Urinary bladder (tissue), 4 donors: Measurements from ENCODE around the gene FOXP4. TPM values are rescaled to one million over a fixed set of nuclear protein-coding genes. Genes with fewer than 3 reads are reported as not detected.

Experiments used
- DNase-seq: peaks from one replicate; pipeline ENCODE4 v3.0.0-alpha.2; 2015; ENCODE audit errors: extremely low spot score
- H3K27ac ChIP-seq: one replicate; pipeline ENCODE4 v1.5.1; 2013; ENCODE audit warnings: low read depth, mild to moderate bottlenecking, moderate library complexity
- H3K36me3 ChIP-seq: one replicate; pipeline ENCODE4 v1.6.1; 2013; ENCODE audit warnings: mild to moderate bottlenecking, moderate library complexity; ENCODE audit not compliant: insufficient read depth
- H3K4me1 ChIP-seq: one replicate; pipeline ENCODE4 v1.6.1; 2013; ENCODE audit warnings: mild to moderate bottlenecking, moderate library complexity; ENCODE audit not compliant: insufficient read depth
- H3K4me3 ChIP-seq: one replicate; pipeline ENCODE4 v1.5.1; 2013; ENCODE audit warnings: low read depth, low read length
- WGBS: extraction: QIAGEN DNeasy Blood & Tissue Kit; methylation state at CpG from one replicate; pipeline ENCODE4 v1.1.7; 2013; 5-methylcytosine and 5-hydroxymethylcytosine counted together
- polyA plus RNA-seq: library from polyadenylated mRNA; stranded (reverse); fragments of 200-250 nt; gene quantifications from one replicate; pipeline ENCODE4 v1.2.3, GENCODE V29; 2013
- total RNA-seq: library from RNA; depleted of rRNA; stranded (reverse); fragments of >200 nt; gene quantifications from one replicate; pipeline ENCODE4 v1.2.3, GENCODE V29; 2014
- donor health status: healthy with polysubstance abuse.
- donor health status: healthy.

FOXP4 gene
- total and polyA plus RNA-seq, 2 donors = 1.6 to 18.0 TPM

DNA sequence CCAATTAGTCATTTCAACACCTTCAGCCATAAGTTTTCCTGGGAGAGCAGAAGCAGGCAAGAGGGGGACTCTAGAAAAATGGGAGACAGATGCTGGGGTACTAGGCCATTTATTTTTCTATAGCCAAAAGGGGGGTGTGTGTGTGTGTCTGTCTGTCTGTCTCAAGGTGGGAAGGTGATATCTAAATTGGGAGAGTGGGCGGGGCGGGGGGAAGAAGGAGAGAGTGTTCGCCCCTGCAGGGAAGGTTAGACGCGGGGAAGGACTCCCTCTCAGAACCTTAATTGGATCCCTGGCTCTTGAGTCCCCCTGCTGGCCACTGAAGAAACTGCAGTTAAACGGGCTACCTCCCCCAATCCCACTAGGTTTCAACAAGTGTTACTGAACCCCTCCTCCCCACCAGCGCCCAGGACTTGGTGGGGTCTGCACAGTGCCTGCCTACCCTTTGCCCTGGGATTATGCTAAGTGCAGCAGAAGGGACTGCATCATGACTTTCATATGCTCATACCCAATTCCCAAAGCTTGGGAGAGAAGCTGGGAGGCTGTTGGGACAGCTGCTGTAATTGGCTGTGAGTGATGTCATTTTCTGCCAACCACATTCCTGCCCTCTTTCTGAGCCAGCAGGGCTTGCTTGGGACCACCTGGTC, 45.8 kb downstream of the FOXP4 start:
- no peak for DNase-seq
- Histone ChIP-seq H3K36me3 (peaks cover 2% of the 10 kb centered on the region), H3K27ac (no peak overlapping the region), H3K4me1 (no peaks in the 10 kb centered on the region), H3K4me3 (no peak overlapping the region)
- WGBS = 6% methylated on average over 7 of the region's 7 CpGs

DNA sequence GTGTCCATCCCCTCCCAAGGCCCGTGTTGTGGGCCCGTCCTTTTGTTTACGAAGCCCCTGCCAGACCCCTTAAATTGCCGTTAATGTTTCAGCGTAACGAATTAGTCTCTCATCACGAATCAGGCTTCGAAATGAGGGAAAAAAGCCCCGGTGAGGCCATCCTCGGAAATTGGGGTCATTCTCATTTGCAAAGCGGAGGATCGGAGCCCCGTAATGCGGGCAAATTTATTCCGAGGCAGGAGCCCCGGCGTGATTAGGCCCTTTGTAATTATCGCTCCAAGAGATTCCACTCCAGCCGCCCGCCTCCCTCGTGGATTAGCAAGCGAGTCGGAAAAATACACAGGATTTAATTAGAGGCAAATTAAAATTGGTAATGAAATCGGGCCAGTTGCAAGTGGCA, 47.2 kb downstream of the FOXP4 start:
- DNase-seq = no peak
- Histone ChIP-seq H3K4me1 (no peaks in the 10 kb centered on the region), H3K36me3 (peaks cover 2% of the 10 kb centered on the region), H3K27ac (no peak overlapping the region), H3K4me3 (no peak overlapping the region)
- WGBS = 87% methylated on average over 24 of the region's 24 CpGs

DNA sequence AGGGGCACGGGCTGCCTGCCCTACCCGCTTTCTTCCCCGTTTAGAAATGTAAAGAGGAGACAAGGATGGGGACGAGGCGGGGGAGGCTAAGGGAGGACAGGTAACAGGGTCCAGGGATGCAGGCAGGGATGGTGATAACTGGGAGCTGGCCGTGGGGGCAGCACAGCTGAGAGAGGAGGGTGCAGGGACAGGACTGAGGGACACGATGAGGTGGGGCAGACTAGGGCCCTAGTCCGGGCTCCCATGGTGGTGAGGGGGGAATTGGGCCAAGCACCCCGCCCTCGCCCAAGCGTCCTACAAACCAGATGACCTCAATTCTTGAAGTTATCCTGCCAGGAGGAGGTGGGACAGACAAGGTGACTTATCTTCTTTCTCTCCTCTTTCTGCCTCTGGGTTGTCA, 47.7 kb downstream of the FOXP4 start:
- no peak overlapping the region for H3K27ac ChIP-seq
- no peak overlapping the region for H3K4me3 ChIP-seq
- WGBS = 85% methylated on average over 11 of the region's 11 CpGs
- peaks cover 2% of the 10 kb centered on the region for H3K36me3 ChIP-seq
- H3K4me1 ChIP-seq = no peaks in the 10 kb centered on the region
- DNase-seq = no peak

DNA sequence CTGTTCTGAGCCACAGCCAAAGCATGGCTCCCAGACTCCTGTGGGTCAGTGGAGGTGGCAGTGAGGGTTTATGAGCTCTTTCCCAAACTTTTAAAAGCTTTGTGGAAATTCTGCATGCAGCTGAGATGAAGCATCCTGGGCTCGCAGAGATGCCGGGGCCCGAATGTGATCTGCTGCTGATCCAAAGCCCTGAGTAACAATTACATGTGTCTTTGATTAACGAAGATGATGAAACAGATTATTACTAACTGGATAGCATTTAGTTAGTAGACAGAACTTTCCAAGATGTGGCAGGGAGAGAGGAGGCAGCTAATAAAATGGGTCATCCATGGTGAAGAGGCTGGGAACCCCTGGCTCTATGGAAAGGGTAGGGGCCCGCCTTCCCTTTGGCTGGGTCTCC, 48.1 kb downstream of the FOXP4 start:
- 88% methylated on average over 5 of the region's 5 CpGs for WGBS
- H3K4me1 ChIP-seq = no peaks in the 10 kb centered on the region
- no peak overlapping the region for H3K4me3 ChIP-seq
- H3K27ac ChIP-seq = no peak overlapping the region
- no peak for DNase-seq
- H3K36me3 ChIP-seq = peaks cover 2% of the 10 kb centered on the region

DNA sequence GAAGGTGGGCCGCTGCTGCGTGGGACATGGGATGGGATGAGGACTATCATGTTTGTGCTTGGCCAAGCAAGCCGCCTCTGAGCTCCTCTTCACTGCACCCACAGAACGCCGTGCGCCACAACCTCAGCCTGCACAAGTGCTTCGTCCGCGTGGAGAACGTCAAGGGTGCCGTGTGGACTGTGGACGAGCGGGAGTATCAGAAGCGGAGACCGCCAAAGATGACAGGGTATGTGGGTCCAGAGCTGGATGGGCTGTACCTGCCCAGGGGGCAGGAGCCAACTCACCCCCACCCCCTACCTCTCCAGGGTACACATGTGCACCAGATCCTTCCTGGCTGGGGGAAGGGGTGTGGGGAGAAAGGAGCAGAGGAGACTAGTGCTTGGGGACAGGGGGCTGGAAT, 48.6 kb downstream of the FOXP4 start:
- Histone ChIP-seq H3K4me1 (no peaks in the 10 kb centered on the region), H3K36me3 (peaks cover 2% of the 10 kb centered on the region), H3K27ac (no peak overlapping the region), H3K4me3 (no peak overlapping the region)
- WGBS = 90% methylated on average over 15 of the region's 15 CpGs
- DNase-seq = no peak

DNA sequence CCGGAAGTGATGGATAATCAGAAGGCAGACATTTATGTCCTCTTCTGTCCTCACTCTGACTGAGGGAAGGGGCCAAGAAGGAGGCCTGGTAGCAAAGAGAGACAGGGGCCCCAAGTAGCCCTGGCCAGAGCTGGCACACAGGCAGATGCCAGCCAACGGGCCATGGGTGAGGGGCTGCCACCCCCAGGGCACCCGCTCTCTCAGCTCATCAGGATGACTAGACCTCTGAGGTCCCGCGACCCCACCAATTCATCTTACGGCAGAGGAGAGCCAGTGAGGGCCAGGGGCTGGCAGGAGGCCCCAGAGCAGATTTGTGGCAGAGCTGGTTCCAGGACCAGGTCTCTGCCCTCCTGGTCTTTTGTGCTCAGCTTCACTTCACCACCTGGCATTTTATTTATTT, 49.0 kb downstream of the FOXP4 start:
- no peak overlapping the region for H3K4me3 ChIP-seq
- H3K27ac ChIP-seq = no peak overlapping the region
- DNase-seq = no peak
- H3K36me3 ChIP-seq = no peaks in the 10 kb centered on the region
- no peaks in the 10 kb centered on the region for H3K4me1 ChIP-seq
- WGBS = 94% methylated on average over 6 of the region's 6 CpGs

DNA sequence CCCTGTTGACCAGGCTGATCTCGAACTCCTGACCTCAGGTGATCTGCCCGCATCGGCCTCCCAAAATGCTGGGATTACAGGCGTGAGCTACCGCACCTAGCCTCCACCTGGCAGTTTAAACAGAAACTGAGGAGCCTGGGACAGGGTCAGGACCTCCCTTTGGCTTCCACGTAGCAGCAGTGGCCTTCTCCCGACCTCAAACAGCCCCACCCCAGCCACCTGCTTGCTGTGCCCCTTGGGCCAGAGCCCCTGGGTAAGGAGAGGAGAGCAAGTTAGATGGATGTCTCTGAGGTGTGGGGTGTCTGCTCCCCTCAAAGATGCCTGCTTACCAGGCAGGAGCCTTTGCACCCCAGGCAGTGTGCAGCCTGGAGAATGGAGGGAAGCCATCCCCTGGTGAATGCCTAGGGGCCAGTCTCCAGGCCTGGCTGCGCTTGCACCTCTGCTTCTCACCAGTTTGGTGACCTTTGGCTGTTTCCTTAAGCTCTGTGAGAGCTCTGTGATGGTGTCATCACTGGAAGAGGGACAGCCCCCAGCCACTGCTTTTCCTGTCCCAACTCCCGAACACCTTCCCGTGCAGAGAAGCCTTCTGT, 50.0 kb downstream of the FOXP4 start:
- Histone ChIP-seq H3K36me3 (no peaks in the 10 kb centered on the region), H3K27ac (no peak overlapping the region), H3K4me1 (no peaks in the 10 kb centered on the region), H3K4me3 (no peak overlapping the region)
- DNase-seq = no peak
- WGBS = 91% methylated on average over 10 of the region's 10 CpGs

DNA sequence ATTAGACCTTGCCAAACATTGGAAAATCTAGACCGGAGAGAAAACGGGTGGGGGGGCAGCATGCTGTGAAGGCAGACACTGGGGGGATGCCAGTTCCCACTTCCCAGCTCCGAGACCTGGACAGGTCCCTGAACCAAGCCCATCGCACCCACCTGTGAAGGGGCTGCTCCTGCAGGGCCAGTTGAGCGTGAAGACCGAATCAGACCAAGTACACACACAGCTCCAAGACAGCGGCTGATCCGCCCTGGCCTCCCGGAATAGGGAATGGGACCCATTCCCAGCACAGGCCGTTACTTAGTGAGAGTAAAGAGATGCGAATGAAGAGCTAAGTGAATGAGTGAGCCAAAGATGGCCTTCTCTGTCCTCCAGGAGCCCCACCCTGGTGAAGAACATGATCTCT, 50.6 kb downstream of the FOXP4 start:
- Histone ChIP-seq H3K27ac (no peak overlapping the region), H3K4me3 (no peak overlapping the region), H3K36me3 (no peaks in the 10 kb centered on the region), H3K4me1 (no peaks in the 10 kb centered on the region)
- WGBS = 93% methylated on average over 11 of the region's 11 CpGs
- no peak for DNase-seq

DNA sequence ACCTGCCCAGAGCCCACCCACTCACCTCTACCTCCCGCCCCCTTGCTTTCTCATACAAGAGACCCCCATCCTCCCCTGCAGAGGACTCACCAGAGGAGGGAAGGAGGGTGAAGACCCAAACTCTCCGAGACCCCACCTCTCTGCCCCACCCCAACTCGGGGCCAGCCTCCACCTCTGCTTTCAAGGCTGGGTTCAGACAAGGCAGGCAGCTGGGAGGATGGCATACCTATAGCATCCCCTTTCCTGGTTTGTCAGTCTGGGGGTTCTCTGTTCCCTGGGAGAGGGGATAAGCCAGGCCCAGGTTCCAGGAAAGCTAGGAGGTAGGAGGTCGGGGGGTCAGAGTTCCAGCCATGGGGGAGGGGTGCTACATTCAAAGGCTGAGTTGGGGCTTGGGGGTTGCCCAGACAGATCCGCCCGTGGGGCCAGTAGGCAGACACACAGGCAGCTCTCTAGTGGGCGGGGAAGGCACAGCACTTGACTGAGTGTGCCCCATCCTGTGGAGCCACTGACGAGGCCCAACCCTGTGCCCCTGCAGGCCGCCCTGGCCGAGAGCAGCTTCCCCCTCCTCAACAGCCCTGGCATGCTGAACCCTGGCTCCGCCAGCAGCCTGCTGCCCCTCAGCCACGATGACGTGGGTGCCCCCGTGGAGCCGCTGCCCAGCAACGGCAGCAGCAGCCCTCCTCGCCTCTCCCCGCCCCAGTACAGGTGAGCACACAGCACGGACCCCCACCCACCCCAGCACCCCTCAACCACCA, 51.2 kb downstream of the FOXP4 start:
- DNase-seq = no peak
- no peaks in the 10 kb centered on the region for H3K4me1 ChIP-seq
- H3K4me3 ChIP-seq = no peak overlapping the region
- 89% methylated on average over 19 of the region's 19 CpGs for WGBS
- H3K27ac ChIP-seq = no peak overlapping the region
- H3K36me3 ChIP-seq = no peaks in the 10 kb centered on the region

DNA sequence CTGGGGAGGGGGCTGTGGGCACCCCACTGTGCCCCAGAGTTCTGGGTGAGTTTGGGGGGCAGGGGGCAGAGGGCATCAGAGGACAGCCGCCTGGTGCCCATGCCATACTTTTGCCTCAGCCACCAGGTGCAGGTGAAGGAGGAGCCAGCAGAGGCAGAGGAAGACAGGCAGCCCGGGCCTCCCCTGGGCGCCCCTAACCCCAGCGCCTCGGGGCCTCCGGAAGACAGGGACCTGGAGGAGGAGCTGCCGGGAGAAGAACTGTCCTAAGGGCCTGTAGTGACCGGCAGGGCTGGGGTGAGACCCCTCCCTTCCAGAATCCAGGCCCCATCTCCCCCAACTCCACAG, 52.5 kb downstream of the FOXP4 start:
- H3K4me3 ChIP-seq = no peak overlapping the region
- H3K36me3 ChIP-seq = no peaks in the 10 kb centered on the region
- 86% methylated on average over 8 of the region's 8 CpGs for WGBS
- no peak overlapping the region for H3K27ac ChIP-seq
- no peaks in the 10 kb centered on the region for H3K4me1 ChIP-seq
- no peak for DNase-seq

DNA sequence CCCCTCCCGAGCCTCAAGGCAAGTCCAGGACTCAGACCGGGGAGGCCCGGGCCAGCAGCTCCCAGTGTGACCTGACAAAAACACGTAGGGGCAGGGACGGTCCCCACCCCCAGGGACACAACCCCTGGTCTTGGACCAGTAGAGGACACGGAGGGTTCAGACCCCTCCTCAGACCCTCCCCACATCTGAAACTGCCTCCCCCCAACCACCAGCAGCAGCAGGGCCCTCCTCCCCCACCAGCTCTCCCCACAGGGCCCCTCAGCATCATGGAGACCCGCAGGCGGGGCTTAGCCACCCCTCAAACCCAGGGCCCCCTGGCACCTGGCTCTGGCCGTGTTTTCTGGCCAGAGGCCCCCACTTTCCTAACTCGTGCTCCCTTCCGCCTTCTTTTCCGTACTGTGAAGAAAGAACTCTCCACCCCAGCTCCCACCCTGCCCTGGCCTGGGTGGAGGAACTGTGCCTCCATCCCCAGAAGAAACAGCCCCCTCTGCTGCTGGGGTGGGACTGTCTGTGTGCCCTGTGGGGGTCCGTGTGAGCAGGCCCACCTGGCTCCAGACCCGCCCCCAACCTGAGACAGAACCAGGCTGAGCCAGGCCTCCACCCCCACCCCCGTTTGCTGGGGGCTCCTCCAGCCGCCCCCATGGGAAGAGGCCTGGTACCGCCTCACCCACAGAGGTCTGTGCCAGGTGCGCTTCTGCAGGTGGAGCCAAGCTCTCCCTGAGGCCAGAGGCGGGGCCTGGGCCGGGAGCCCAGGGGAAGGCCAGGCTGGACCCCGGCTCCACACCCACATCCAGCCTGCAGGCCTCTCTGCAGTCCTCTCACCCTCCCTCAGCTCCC, 53.1 kb downstream of the FOXP4 start:
- DNase-seq = no peak
- H3K36me3 ChIP-seq = no peaks in the 10 kb centered on the region
- H3K27ac ChIP-seq = no peak overlapping the region
- no peak overlapping the region for H3K4me3 ChIP-seq
- WGBS = 88% methylated on average over 21 of the region's 21 CpGs
- no peaks in the 10 kb centered on the region for H3K4me1 ChIP-seq

DNA sequence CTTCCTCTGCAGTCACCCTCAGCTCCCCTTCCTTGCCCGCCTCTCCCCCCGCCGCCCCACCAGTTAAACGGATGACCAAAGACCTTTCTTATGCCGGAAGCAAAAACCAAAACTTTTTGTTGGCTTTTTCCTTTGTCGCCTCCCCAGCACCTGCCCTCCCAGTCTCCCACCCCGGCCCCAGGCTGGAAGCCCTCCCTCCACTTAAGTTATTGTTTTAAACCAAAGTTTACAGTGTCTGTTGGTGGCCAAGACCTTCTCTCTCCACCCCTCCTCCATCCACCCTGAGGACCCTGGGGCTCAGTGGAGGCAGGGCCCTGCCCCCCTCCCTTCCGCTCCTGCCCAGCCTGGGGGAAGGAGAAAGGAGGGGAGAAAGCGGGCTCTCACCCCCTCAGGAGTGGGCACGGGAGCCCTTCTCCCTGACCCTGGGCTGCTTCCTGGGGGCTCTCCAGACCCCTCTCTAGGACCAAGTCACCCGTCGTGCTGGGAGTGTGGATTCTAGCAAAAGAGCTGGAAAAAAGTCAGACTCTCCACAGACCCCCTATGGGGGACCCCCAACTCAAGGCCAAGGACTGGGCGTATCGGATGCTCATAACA, 53.8 kb downstream of the FOXP4 start:
- no peak overlapping the region for H3K4me3 ChIP-seq
- H3K27ac ChIP-seq = no peak overlapping the region
- WGBS = 88% methylated on average over 14 of the region's 14 CpGs
- DNase-seq = no peak
- H3K4me1 ChIP-seq = no peaks in the 10 kb centered on the region
- H3K36me3 ChIP-seq = no peaks in the 10 kb centered on the region

DNA sequence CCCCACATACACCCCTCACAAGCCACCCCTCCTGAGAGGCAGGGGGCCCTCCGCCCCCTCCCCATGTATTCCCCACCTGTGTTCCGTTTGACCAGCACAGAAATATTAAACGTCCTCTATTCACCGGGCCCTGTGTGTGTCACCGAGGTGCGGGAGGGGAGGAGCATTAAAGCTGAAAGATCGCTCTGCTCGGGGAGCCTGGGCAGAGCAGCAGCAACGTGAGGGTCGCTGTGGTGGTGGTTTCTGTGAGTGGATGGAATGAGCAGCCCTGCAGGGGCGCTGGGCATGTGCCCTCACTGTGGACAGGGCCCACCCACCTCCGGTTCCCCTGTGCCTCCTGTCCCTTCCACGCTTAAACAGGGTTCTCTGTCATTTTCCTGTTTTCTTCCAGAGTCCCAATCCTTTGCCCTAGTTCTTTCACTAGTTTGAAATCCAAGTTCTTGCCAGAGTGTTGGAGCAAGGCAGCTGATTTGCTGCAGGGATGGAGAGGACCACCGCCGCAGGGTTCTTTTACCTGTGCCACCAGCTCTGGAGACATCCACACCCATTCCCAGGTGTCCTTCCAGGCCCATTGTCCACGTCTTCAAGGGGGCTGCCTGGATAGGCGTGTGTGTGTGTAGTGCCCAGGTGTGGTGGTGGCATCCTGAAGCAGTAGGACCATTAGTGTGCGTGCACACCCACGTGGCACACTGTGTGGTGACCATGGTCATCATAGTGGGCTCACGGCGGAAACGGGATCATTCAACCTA, 54.5 kb downstream of the FOXP4 start:
- WGBS = 81% methylated on average over 22 of the region's 22 CpGs
- no peaks in the 10 kb centered on the region for H3K4me1 ChIP-seq
- no peaks in the 10 kb centered on the region for H3K36me3 ChIP-seq
- no peak for DNase-seq
- no peak overlapping the region for H3K27ac ChIP-seq
- H3K4me3 ChIP-seq = no peak overlapping the region
